ENCODE results near the gene ARF6. TPM values are rescaled to one million over a fixed set of nuclear protein-coding genes. Genes with fewer than 3 reads are reported as not detected.

Gene ARF6
- total RNA-seq, 1 experiment from 2014 or later, result 58.8 TPM

- POLR2A ChIA-PET, result no interaction called here
- H3K27me3 ChIP-seq (replicated peaks; ENCODE audit: control insufficient read depth, insufficient read depth, low read length), result no peaks in the 10 kb centered on the region
- TF ChIP-seq CTCF (IDR thresholded peaks at IDR 0.05; ENCODE audit: insufficient read depth in 1 of 2, low read depth in 1 of 2, low read length in 1 of 2, severe bottlenecking in 1 of 2, unreplicated experiment in 1 of 2), result no peak
- H3K4me3 ChIP-seq (ENCODE audit: low read depth, low read length), result no peak overlapping the region
- no peak overlapping the region for H3K4me3 Mint-ChIP-seq (ENCODE audit: unreplicated experiment)
- peaks cover 18% of the 10 kb centered on the region for H3K9me3 Mint-ChIP-seq (ENCODE audit: unreplicated experiment)
- BruUV-seq (replicated peaks), result no TSS peak
- H3K36me3 ChIP-seq (ENCODE audit: control insufficient read depth, insufficient read depth, low read length), result no peaks in the 10 kb centered on the region
- H3K27me3 Mint-ChIP-seq (ENCODE audit: insufficient read depth, unreplicated experiment), result no peaks in the 10 kb centered on the region
- peaks cover under 1% of the 10 kb centered on the region for H3K36me3 Mint-ChIP-seq (ENCODE audit: insufficient read depth, unreplicated experiment)
- peaks cover 30% of the 10 kb centered on the region for H3K4me1 Mint-ChIP-seq (ENCODE audit: low read depth, unreplicated experiment)
- no peaks in the 10 kb centered on the region for H3K9me3 ChIP-seq
- no peak overlapping the region for H3K27ac Mint-ChIP-seq (ENCODE audit: unreplicated experiment)
- CTCF ChIA-PET, result no interaction called here
- intact Hi-C loops (cut with micrococcal nuclease; ENCODE audit: unreplicated experiment), result no loop called here
- H3K4me1 ChIP-seq, result peaks cover 24% of the 10 kb centered on the region
- no peak for DNase-seq
Observed at GRCh38 chr14:49944501-49944900, 51.6 kb downstream of the ARF6 start.

GRCh38 chr14:49945448-49946319 is 52.8 kb downstream of the ARF6 start:
- Mint-ChIP-seq H3K9me3 (ENCODE audit: unreplicated experiment) (peaks cover 14% of the 10 kb centered on the region), H3K4me3 (ENCODE audit: unreplicated experiment) (no peak overlapping the region), H3K27me3 (ENCODE audit: insufficient read depth, unreplicated experiment) (no peaks in the 10 kb centered on the region), H3K4me1 (ENCODE audit: low read depth, unreplicated experiment) (peaks cover 30% of the 10 kb centered on the region), H3K36me3 (ENCODE audit: insufficient read depth, unreplicated experiment) (no peaks in the 10 kb centered on the region), H3K27ac (ENCODE audit: unreplicated experiment) (peak overlapping the region; percentile 49)
- CTCF ChIA-PET, result interaction anchor here (0.6 to 0.7 kb wide), 2 partner anchors 53 to 126 kb away, joined by 3 to 6 read pairs; no protein-coding TSS in a partner anchor
- intact Hi-C loops (cut with micrococcal nuclease; ENCODE audit: unreplicated experiment), result loop anchor here (2.0 kb wide), 1 partner anchor 55 kb away; no protein-coding TSS in a partner anchor
- DNase-seq, result no peak
- BruUV-seq (replicated peaks), result no TSS peak
- Histone ChIP-seq H3K4me3 (ENCODE audit: low read depth, low read length) (no peak overlapping the region), H3K9me3 (no peaks in the 10 kb centered on the region), H3K4me1 (peaks cover 24% of the 10 kb centered on the region), H3K27me3 (replicated peaks; ENCODE audit: control insufficient read depth, insufficient read depth, low read length) (no peaks in the 10 kb centered on the region), H3K36me3 (ENCODE audit: control insufficient read depth, insufficient read depth, low read length) (no peaks in the 10 kb centered on the region)
- TF ChIP-seq CTCF (IDR thresholded peaks at IDR 0.05; ENCODE audit: insufficient read depth in 1 of 2, low read depth in 1 of 2, low read length in 1 of 2, severe bottlenecking in 1 of 2, unreplicated experiment in 1 of 2), result no peak
- POLR2A ChIA-PET, result no interaction called here

Other genes with a start within 250 kb of the ARF6 start
- gene POLE2, start 204.9 kb upstream of the ARF6 start, total RNA-seq (2022), result 29.7 and 31.4 TPM in 2 replicates
- 0.97 and 0.98 TPM in 2 replicates for gene KLHDC1, start 200.0 kb upstream of the ARF6 start, total RNA-seq (2022)
- gene KLHDC2, start 124.9 kb upstream of the ARF6 start, total RNA-seq (2022), result 76.5 and 89.4 TPM in 2 replicates
- 57.4 and 62.7 TPM in 2 replicates for gene NEMF, start 40.3 kb upstream of the ARF6 start, total RNA-seq (2022)
- gene VCPKMT, start 223.5 kb downstream of the ARF6 start, total RNA-seq (2022), result 9.7 TPM in 2 replicates